HepG2 (cell line): ENCODE results near the gene SOX12. TPM values are rescaled to one million over a fixed set of nuclear protein-coding genes. Genes with fewer than 3 reads are reported as not detected.

Experiments
- ATAC-seq: fragments of 200-7000 bp; cut with Tn5 transposase; 3 replicates; pipeline ENCODE4 v1.9.1; 2020; ENCODE audit warnings: mild to moderate bottlenecking, moderate library complexity
- BruUV-seq: library from RNA; stranded (reverse); fragments of 400-500 nt; replicated peaks from 2 replicates; lab custom pipeline; 2021; lab: Mats Ljungman, UMichigan
- CTCF ChIA-PET: fragments of 300-600 bp; formaldehyde crosslinking; extraction: SDS; loops from one replicate; lab custom pipeline; 2021; ENCODE audit warnings: low total read pairs, inconsistent platforms, low intra/inter-chr PET ratio; lab: Yijun Ruan, JAX
- POLR2A ChIA-PET: fragments of 350-600 bp; sonication (Branson Sonifier 250); formaldehyde crosslinking; loops from one replicate; lab custom pipeline; 2020; ENCODE audit warnings: antibody characterized with exemption, inconsistent platforms; lab: Yijun Ruan, JAX
- DNase-seq: peaks from one replicate; pipeline ENCODE4 v3.0.0-alpha.2; 2015; ENCODE audit warnings: low spot score
- FAIRE-seq: peaks from 3 replicates; lab custom pipeline; 2011; peaks lifted over from hg19 to GRCh38; lab: Jason Lieb, UNC
- H2AFZ ChIP-seq: one replicate; pipeline ENCODE4 v1.6.1; 2011; ENCODE audit warnings: low read length, inconsistent platforms
- H3K27ac ChIP-seq: fragments of 300-600 bp; 3 replicates; pipeline ENCODE4 v1.8.0; 2011; ENCODE audit warnings: mixed run types, mild to moderate bottlenecking, mixed read lengths, low read length, inconsistent platforms; ENCODE audit not compliant: insufficient read depth; ENCODE audit errors: extremely low read length
- H3K27me3 ChIP-seq, 2 experiments: fragments of 200-600 bp in 1 of 2; 2 replicates in 1 of 2; 3 replicates in 1 of 2; pipeline versions ENCODE4 v1.6.0 to v1.8.0; 2011; ENCODE audit warnings: low read length in 2 of 2, mild to moderate bottlenecking in 2 of 2, moderate library complexity in 2 of 2, inconsistent platforms in 1 of 2; ENCODE audit not compliant: insufficient read depth in 2 of 2, control insufficient read depth in 1 of 2
- H3K36me3 ChIP-seq, 2 experiments: fragments of 200-600 bp in 1 of 2; replicated peaks in 1 of 2; 2 replicates in 1 of 2; 3 replicates in 1 of 2; pipeline versions ENCODE4 v1.5.1 to v1.8.0; 2011; ENCODE audit warnings: low read length in 2 of 2, inconsistent platforms in 1 of 2; ENCODE audit not compliant: insufficient read depth in 2 of 2, control insufficient read depth in 1 of 2
- H3K4me1 ChIP-seq: 2 replicates; pipeline ENCODE4 v1.5.1; 2012; ENCODE audit warnings: low read length, inconsistent platforms; ENCODE audit not compliant: insufficient read depth
- H3K4me2 ChIP-seq: 2 replicates; pipeline ENCODE4 v1.6.0; 2011; ENCODE audit warnings: low read depth, low read length, inconsistent platforms
- H3K4me3 ChIP-seq, 3 experiments: fragments of 200-600 bp in 1 of 3; sonication (generic), shearing (Covaris generic) in 1 of 3; replicated peaks in 1 of 3; 2 replicates each; pipeline ENCODE4 v1.5.1; 2011 to 2016; ENCODE audit warnings: low read length in 3 of 3, inconsistent platforms in 2 of 3, low read depth in 2 of 3, mild to moderate bottlenecking in 2 of 3, control low read depth in 1 of 3, mixed read lengths in 1 of 3; ENCODE audit not compliant: insufficient read depth in 1 of 3
- H3K79me2 ChIP-seq: one replicate; pipeline ENCODE4 v1.6.1; 2011; ENCODE audit warnings: low read length, inconsistent platforms; ENCODE audit not compliant: insufficient read depth
- H3K9ac ChIP-seq: 2 replicates; pipeline ENCODE4 v1.6.0; 2011; ENCODE audit warnings: mild to moderate bottlenecking, low read depth, low read length, inconsistent platforms; ENCODE audit not compliant: insufficient read depth
- H3K9me3 ChIP-seq: 2 replicates; pipeline ENCODE4 v1.5.1; 2012; ENCODE audit warnings: mild to moderate bottlenecking, low read length
- H4K20me1 ChIP-seq: 2 replicates; pipeline ENCODE4 v1.6.0; 2011; ENCODE audit warnings: inconsistent platforms, mild to moderate bottlenecking, low read length, moderate library complexity; ENCODE audit not compliant: insufficient read depth
- NFATC3 ChIP-seq: sonication (generic); formaldehyde crosslinking; IDR thresholded peaks from 2 replicates; pipeline ENCODE4 v1.5.1; 2020; ENCODE audit warnings: mild to moderate bottlenecking, missing genetic modification reagents
- NFIC ChIP-seq: IDR thresholded peaks from 2 replicates; pipeline ENCODE4 v1.6.1; 2012; ENCODE audit warnings: mild to moderate bottlenecking, low read length, inconsistent platforms
- SIN3B ChIP-seq: fragments of 150-350 bp; IDR thresholded peaks from 2 replicates; pipeline ENCODE4 v1.6.1; 2014; ENCODE audit warnings: low read length
- YEATS4 ChIP-seq: sonication (generic); formaldehyde crosslinking; IDR thresholded peaks from 2 replicates; pipeline ENCODE4 v1.4.0; 2020; ENCODE audit warnings: missing genetic modification reagents, borderline replicate concordance
- ZNF121 ChIP-seq: sonication (generic); formaldehyde crosslinking; IDR thresholded peaks from 2 replicates; pipeline ENCODE4 v1.5.0; 2020; ENCODE audit warnings: mild to moderate bottlenecking, missing genetic modification reagents
- ZNF276 ChIP-seq: sonication (generic); formaldehyde crosslinking; IDR thresholded peaks from 2 replicates; pipeline ENCODE4 v1.4.0; 2020; ENCODE audit warnings: mild to moderate bottlenecking, low read depth, missing genetic modification reagents
- WGBS: methylation state at CpG from one replicate; pipeline ENCODE4 v1.1.6; 2017; ENCODE audit warnings: low lambda C conversion rate; 5-methylcytosine and 5-hydroxymethylcytosine counted together
- in situ Hi-C: cut with HindIII; loops from 2 replicates; pipeline ENCODE4 v1.10.0; 2017; ENCODE audit warnings: low pct_unique_long_range_greater_than_20kb; ENCODE audit not compliant: extremely low pct_ligation_motif_present
- intact Hi-C: fragments of 100-400 bp; cut with micrococcal nuclease; formaldehyde crosslinking; loops from one replicate; pipeline ENCODE4 v1.10.0; 2022; ENCODE audit not compliant: unreplicated experiment
- polyA plus RNA-seq, 8 experiments: library from polyadenylated mRNA; depleted of rRNA in 3 of 8; stranded (reverse) in 7 of 8; unstranded in 1 of 8; fragments of >200 nt; fragmentation: Illumina TruSeq in 4 of 8; extraction: Trizol in 4 of 8; gene quantifications; 2 replicates each; pipeline versions ENCODE4 v1.2.1 to v1.2.3, GENCODE V29; 2011 to 2016; ENCODE audit warnings: low read depth in 4 of 8, missing spikeins in 1 of 8, mixed read lengths in 1 of 8; ENCODE audit not compliant: insufficient read depth in 1 of 8
- total RNA-seq, 5 experiments: library from RNA; depleted of rRNA; stranded (reverse); fragments of >200 nt; fragmentation: Illumina TruSeq; extraction: Trizol; gene quantifications; 2 replicates each; pipeline ENCODE4 v1.2.3, GENCODE V29; 2016; ENCODE audit warnings: low read depth in 1 of 5
- TF ChIP-seq, protein P1 (sequence below): sonication (generic); formaldehyde crosslinking; IDR thresholded peaks from one replicate; pipeline ENCODE4 v1.5.1; 2020; ENCODE audit warnings: mild to moderate bottlenecking, missing genetic modification reagents; ENCODE audit errors: not compliant biosample characterization

SOX12 gene
- total and polyA plus RNA-seq, 2 of the 13 experiments (the other 11 are each of a cell fraction or from before 2014, with no cell fraction given) = 10.0 to 18.7 TPM

- H3K9me3 ChIP-seq = no peaks in the 10 kb centered on the region
- no TSS peak for BruUV-seq
- no peak overlapping the region for H2AFZ ChIP-seq
- CTCF ChIA-PET = no interaction called here
- no peak overlapping the region for H3K4me3 ChIP-seq
- no peak overlapping the region for H3K27ac ChIP-seq
- no peaks in the 10 kb centered on the region for H3K4me1 ChIP-seq
- WGBS = 97% methylated on average over 12 of the region's 12 CpGs
- ATAC-seq (no peak), FAIRE-seq (no peak), DNase-seq (no peak)
- no peaks in the 10 kb centered on the region for H3K79me2 ChIP-seq
- no peak overlapping the region for H3K9ac ChIP-seq
- H4K20me1 ChIP-seq = no peaks in the 10 kb centered on the region
- intact Hi-C loops = no loop called here
- peaks cover 30 to 42% of the 10 kb centered on the region in 2 experiments for H3K36me3 ChIP-seq
- in situ Hi-C loops = no loop called here
- H3K27me3 ChIP-seq = no peaks in the 10 kb centered on the region
- H3K4me2 ChIP-seq = no peak overlapping the region
- POLR2A ChIA-PET = no interaction called here
- TF ChIP-seq YEATS4 (CRISPR knock-in tag) (no peak), NFATC3 (no peak), ZNF276 (CRISPR knock-in tag) (no peak), ZNF121 (CRISPR knock-in tag) (no peak), SIN3B (no peak), NFIC (no peak)
- TF ChIP-seq, protein P1, sequence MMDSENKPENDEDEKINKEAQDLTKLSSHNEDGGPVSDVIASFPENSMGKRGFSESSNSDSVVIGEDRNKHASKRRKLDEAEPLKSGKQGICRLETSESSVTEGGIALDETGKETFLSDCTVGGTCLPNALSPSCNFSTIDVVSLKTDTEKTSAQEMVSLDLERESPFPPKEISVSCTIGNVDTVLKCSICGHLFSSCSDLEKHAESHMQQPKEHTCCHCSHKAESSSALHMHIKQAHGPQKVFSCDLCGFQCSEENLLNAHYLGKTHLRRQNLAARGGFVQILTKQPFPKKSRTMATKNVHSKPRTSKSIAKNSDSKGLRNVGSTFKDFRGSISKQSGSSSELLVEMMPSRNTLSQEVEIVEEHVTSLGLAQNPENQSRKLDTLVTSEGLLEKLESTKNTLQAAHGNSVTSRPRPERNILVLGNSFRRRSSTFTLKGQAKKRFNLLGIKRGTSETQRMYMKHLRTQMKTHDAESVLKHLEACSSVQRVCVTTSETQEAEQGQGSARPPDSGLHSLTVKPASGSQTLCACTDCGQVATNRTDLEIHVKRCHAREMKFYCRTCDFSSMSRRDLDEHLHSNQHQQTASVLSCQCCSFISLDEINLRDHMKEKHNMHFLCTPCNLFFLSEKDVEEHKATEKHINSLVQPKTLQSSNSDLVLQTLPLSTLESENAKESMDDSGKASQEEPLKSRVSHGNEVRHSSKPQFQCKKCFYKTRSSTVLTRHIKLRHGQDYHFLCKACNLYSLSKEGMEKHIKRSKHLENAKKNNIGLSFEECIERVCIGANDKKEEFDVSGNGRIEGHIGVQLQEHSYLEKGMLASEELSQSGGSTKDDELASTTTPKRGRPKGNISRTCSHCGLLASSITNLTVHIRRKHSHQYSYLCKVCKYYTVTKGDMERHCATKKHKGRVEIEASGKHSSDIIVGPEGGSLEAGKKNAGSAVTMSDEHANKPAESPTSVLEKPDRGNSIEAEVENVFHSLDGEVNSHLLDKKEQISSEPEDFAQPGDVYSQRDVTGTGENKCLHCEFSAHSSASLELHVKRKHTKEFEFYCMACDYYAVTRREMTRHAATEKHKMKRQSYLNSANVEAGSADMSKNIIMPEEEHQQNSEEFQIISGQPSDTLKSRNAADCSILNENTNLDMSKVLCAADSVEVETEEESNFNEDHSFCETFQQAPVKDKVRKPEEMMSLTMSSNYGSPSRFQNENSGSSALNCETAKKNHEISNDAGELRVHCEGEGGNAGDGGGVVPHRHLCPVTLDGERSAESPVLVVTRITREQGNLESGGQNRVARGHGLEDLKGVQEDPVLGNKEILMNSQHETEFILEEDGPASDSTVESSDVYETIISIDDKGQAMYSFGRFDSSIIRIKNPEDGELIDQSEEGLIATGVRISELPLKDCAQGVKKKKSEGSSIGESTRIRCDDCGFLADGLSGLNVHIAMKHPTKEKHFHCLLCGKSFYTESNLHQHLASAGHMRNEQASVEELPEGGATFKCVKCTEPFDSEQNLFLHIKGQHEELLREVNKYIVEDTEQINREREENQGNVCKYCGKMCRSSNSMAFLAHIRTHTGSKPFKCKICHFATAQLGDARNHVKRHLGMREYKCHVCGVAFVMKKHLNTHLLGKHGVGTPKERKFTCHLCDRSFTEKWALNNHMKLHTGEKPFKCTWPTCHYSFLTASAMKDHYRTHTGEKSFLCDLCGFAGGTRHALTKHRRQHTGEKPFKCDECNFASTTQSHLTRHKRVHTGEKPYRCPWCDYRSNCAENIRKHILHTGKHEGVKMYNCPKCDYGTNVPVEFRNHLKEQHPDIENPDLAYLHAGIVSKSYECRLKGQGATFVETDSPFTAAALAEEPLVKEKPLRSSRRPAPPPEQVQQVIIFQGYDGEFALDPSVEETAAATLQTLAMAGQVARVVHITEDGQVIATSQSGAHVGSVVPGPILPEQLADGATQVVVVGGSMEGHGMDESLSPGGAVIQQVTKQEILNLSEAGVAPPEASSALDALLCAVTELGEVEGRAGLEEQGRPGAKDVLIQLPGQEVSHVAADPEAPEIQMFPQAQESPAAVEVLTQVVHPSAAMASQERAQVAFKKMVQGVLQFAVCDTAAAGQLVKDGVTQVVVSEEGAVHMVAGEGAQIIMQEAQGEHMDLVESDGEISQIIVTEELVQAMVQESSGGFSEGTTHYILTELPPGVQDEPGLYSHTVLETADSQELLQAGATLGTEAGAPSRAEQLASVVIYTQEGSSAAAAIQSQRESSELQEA = no peak
Observed at GRCh38 chr20:276620-277495, 48.5 kb upstream of the SOX12 start.
